Right lobe of liver (tissue), 6 donors: ENCODE data around the gene TSTD2. TPM values are rescaled to one million over a fixed set of nuclear protein-coding genes. Genes with fewer than 3 reads are reported as not detected.
A peak's percentile ranks its signal among the peaks of the same experiment; 100 is the strongest.

Source experiments
- ATAC-seq, 4 donors: fragments of 200-7000 bp; cut with Tn5 transposase; one replicate each; pipeline ENCODE4 v1.9.1; 2020; ENCODE audit warnings: mild to moderate bottlenecking in 4 of 4, moderate library complexity in 4 of 4
- DNase-seq, 3 donors: peaks; one replicate each; pipeline ENCODE4 v3.0.0-alpha.2; 2020
- H3K27ac ChIP-seq, 3 donors: fragments of 200-600 bp; one replicate each; pipeline ENCODE4 v1.8.0; 2022
- H3K27me3 ChIP-seq, 2 donors: fragments of 200-600 bp; one replicate each; pipeline ENCODE4 v1.8.0; 2022
- H3K36me3 ChIP-seq, 4 donors: fragments of 200-600 bp; sonication (generic) in 1 of 4; one replicate each; pipeline versions ENCODE4 v1.5.1 to v1.8.0; 2017 to 2022; ENCODE audit warnings: control low read depth in 1 of 4
- H3K4me1 ChIP-seq, 4 donors: fragments of 200-600 bp; sonication (generic) in 1 of 4; one replicate each; pipeline versions ENCODE4 v1.5.1 to v1.8.0; 2017 to 2022; ENCODE audit warnings: control low read depth in 1 of 4
- H3K4me3 ChIP-seq, 3 donors: fragments of 200-600 bp; one replicate each; pipeline ENCODE4 v1.8.0; 2022
- H3K9me3 ChIP-seq, 4 donors: fragments of 200-600 bp; sonication (generic) in 1 of 4; one replicate each; pipeline versions ENCODE4 v1.5.1 to v1.8.0; 2017 to 2022; ENCODE audit warnings: control low read depth in 1 of 4
- CTCF ChIP-seq, 4 donors: fragments of 200-600 bp in 3 of 4; fragments of 450-650 bp in 1 of 4; IDR thresholded peaks; one replicate each; pipeline versions ENCODE4 v1.5.1 to v1.8.0; 2016 to 2022; ENCODE audit warnings: antibody characterized with exemption in 4 of 4, mild to moderate bottlenecking in 2 of 4
- POLR2A ChIP-seq: fragments of 450-650 bp; IDR thresholded peaks from one replicate; pipeline ENCODE4 v1.6.1; 2017; ENCODE audit warnings: antibody characterized with exemption, mild to moderate bottlenecking
- WGBS: methylation state at CpG from one replicate; pipeline ENCODE4 v1.1.6; 2018; ENCODE audit warnings: low coverage, low lambda C conversion rate; ENCODE audit not compliant: insufficient coverage; ENCODE audit errors: missing lambda C conversion rate; 5-methylcytosine and 5-hydroxymethylcytosine counted together
- intact Hi-C, 2 donors: fragments of 100-400 bp; cut with DNase I; formaldehyde crosslinking; loops; one replicate each; pipeline versions ENCODE4 v1.11.2 to v1.14.1; 2022
- total RNA-seq, 6 experiments: library from RNA; depleted of rRNA in 2 of 6; stranded (reverse); fragments of >200 nt in 2 of 6; fragmentation: NEBNext Ultra II Directional in 3 of 6; extraction: Animal tissue kit (Norgen Biotek cat#: 25700) in 3 of 6; gene quantifications; one replicate each; pipeline versions ENCODE4 v1.1.0 to v1.2.4, GENCODE V29; 2016 to 2023
- donor health status: DM: no; HTN: yes; CAD: no.
- donor health status: DM: no; HTN: no; CAD: no.
- donor health status: DM: no; HTN: no; CAD: no.
- donor health status: DM: no; HTN: yes; CAD: no.
- donor health status: DM: no; HTN: yes; CAD: no.

Gene TSTD2
- total RNA-seq, 6 experiments from 2014 or later: 7.9 to 10.2 (median 9.0) TPM

GRCh38 chr9:97672403-97672802 is 39.2 kb upstream of the TSTD2 start:
- Histone ChIP-seq H3K4me3 (no peak overlapping the region), H3K36me3 (peaks cover 0 to 77% (median 33%) of the 10 kb centered on the region in 4 donors), H3K27me3 (no peaks in the 10 kb centered on the region), H3K9me3 (no peaks in the 10 kb centered on the region), H3K27ac (no peak overlapping the region), H3K4me1 (peaks cover 0 to 10% (median 2%) of the 10 kb centered on the region in 4 donors)
- no peak for ATAC-seq
- no peak for DNase-seq
- TF ChIP-seq POLR2A: no peak
- TF ChIP-seq CTCF (IDR thresholded peaks at IDR 0.05): no peak
- WGBS: 90% methylated on average over 3 of the region's 3 CpGs
- intact Hi-C loops: no loop called here

DNA sequence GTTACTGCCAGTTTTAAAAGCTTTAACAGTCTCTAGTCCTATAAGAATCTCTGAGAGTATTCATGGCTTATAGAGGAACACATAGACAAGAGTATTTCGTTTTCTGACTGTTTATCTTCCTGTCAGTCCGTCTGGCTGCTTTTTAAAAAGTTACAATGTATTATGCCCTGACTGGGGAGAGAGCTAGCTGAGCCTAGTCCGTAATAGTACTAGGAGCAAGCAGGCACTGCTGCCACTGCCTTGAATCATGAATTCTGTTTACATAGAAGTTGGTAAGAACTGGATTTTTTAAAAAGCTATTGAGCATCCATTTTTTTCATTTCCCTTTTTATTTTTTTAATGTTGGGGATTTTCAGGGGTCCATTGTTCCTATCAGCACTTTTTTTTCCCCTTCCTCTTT is 37.4 kb upstream of the TSTD2 start:
- Histone ChIP-seq H3K27ac (no peak overlapping the region), H3K4me3 (no peak overlapping the region), H3K4me1 (peaks cover 0 to 10% (median 2%) of the 10 kb centered on the region in 4 donors), H3K27me3 (no peaks in the 10 kb centered on the region), H3K36me3 (peaks cover 0 to 88% (median 40%) of the 10 kb centered on the region in 4 donors), H3K9me3 (no peaks in the 10 kb centered on the region)
- TF ChIP-seq POLR2A (no peak), CTCF (IDR thresholded peaks at IDR 0.05) (no peak)
- ATAC-seq (no peak), DNase-seq (no peak)
- WGBS: 86% methylated on average over 3 of the region's 3 CpGs
- intact Hi-C loops: no loop called here

- Histone ChIP-seq H3K27ac (no peak overlapping the region), H3K9me3 (no peaks in the 10 kb centered on the region), H3K27me3 (no peaks in the 10 kb centered on the region), H3K4me1 (no peaks in the 10 kb centered on the region), H3K36me3 (peaks cover 0 to 96% (median 45%) of the 10 kb centered on the region in 4 donors), H3K4me3 (no peak overlapping the region)
- ATAC-seq (no peak), DNase-seq (no peak)
- 96% methylated on average over 3 of the region's 3 CpGs for WGBS
- no peak for TF ChIP-seq POLR2A
- TF ChIP-seq CTCF (IDR thresholded peaks at IDR 0.05): no peak
- intact Hi-C loops: no loop called here
Measured at GRCh38 chr9:97668485-97668884, 35.3 kb upstream of the TSTD2 start.

DNA sequence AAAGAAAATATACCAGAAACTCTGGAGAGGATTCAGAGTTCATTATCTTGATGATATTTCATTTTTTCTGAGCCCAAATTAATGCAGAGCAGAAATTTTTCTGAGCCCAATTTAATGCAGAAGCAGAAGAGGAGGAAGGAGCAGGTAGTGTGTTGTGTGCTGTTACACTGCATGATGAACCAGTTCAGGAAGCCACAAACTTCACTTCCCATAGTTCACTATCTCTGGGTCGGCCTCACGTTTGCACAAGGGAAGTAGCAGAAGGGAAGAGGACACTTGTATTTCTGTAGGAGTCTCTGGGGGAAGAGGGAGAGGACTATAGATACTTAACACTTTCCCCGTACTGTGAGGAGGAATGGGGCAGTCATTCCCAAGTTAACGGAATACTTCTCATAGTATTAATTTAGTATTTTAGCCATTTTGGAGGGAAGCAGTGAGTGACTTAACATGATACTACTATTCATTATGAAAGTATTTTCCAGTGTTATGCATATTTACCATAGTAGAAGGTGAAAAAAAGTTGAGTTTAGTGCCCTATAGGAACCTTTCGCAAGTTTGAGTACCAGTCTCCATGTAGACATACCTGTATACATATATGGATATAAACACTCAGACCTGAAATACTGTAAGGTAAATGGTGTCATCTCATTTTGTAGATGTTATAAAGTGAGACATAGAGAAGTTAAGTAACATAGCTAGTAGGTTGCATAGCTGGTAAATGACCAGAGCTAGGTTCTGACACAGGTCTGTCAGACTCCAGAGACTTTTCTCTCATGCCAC is 33.9 kb upstream of the TSTD2 start:
- no peaks in the 10 kb centered on the region for H3K27me3 ChIP-seq
- peak in 3 of 4 donors; percentile 34 to 60 (median 45) for ATAC-seq

More for the DNA sequence above, 33.9 kb upstream of the TSTD2 start:
- no peak overlapping the region for H3K4me3 ChIP-seq
- WGBS: 69% methylated on average over 5 of the region's 5 CpGs
- DNase-seq: no peak
- intact Hi-C loops: no loop called here
- no peaks in the 10 kb centered on the region for H3K4me1 ChIP-seq
- H3K9me3 ChIP-seq: no peaks in the 10 kb centered on the region
- H3K27ac ChIP-seq: no peak overlapping the region
- peaks cover 0 to 94% (median 45%) of the 10 kb centered on the region in 4 donors for H3K36me3 ChIP-seq
- no peak for TF ChIP-seq POLR2A
- TF ChIP-seq CTCF (IDR thresholded peaks at IDR 0.05): no peak
